Measurements from ENCODE around the gene RHBDD1.

DNA sequence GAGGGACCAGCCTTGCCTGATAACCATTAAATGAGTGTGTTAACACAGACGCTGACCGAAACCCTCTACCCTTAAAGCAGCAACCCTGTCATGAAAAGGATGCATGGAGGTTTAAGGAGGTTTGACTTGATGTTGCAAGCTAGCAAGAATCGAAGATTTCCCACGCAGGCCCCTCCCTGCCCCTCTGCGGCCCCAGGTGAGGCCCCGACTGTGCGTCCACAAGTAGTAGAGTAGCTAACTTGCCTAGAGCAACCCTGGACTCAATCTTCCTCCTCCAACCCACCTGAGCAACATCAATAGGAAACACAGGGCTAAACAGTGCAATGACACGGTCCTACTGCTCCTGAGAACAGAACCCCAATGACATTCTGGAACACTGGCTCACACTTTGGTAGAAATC is 178.0 kb downstream of the RHBDD1 start:
- TF ChIP-seq, protein P1, sequence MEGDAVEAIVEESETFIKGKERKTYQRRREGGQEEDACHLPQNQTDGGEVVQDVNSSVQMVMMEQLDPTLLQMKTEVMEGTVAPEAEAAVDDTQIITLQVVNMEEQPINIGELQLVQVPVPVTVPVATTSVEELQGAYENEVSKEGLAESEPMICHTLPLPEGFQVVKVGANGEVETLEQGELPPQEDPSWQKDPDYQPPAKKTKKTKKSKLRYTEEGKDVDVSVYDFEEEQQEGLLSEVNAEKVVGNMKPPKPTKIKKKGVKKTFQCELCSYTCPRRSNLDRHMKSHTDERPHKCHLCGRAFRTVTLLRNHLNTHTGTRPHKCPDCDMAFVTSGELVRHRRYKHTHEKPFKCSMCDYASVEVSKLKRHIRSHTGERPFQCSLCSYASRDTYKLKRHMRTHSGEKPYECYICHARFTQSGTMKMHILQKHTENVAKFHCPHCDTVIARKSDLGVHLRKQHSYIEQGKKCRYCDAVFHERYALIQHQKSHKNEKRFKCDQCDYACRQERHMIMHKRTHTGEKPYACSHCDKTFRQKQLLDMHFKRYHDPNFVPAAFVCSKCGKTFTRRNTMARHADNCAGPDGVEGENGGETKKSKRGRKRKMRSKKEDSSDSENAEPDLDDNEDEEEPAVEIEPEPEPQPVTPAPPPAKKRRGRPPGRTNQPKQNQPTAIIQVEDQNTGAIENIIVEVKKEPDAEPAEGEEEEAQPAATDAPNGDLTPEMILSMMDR (conservative IDR thresholded peaks at IDR 0.05; ENCODE audit: low read length) = no peak
- no peak for TF ChIP-seq EZH2phosphoT487 (IDR thresholded peaks at IDR 0.05; ENCODE audit: borderline replicate concordance)
